Stimulated activated naive CD8-positive, alpha-beta T cell treated with anti-CD3 and anti-CD28 coated beads, Interleukin-15, amount 100 ng/mL, for 72 hours (primary cell): ENCODE data around the gene WNK4.
A peak's percentile ranks its signal among the peaks of the same experiment; 100 is the strongest.
"Not testable (repeated sequence)": the region's sequence is repeated elsewhere in the genome, so short reads cannot be mapped to it uniquely, and the experiment has no call there.

Experiments
- ATAC-seq: fragments of 150-1000 bp; cut with Tn5 transposase; 2 replicates; pipeline ENCODE4 v1.10.0; 2021; ENCODE audit warnings: mild to moderate bottlenecking, moderate library complexity
- DNase-seq, 2 donors: peaks; one replicate each; pipeline ENCODE4 v3.0.0; 2021 to 2022
- H3K27ac Mint-ChIP-seq, 2 donors: one replicate each; pipeline ENCODE4 v1.8.0; 2022; ENCODE audit warnings: mild to moderate bottlenecking in 2 of 2, mixed read lengths in 2 of 2, moderate library complexity in 2 of 2
- H3K27me3 Mint-ChIP-seq: one replicate; pipeline ENCODE4 v1.8.0; 2022; ENCODE audit warnings: mixed read lengths
- H3K4me1 Mint-ChIP-seq: one replicate; pipeline ENCODE4 v1.8.0; 2022; ENCODE audit warnings: mild to moderate bottlenecking, mixed read lengths
- H3K4me3 Mint-ChIP-seq, 2 donors: one replicate each; pipeline ENCODE4 v1.8.0; 2022; ENCODE audit warnings: mild to moderate bottlenecking in 2 of 2, mixed read lengths in 2 of 2, moderate library complexity in 1 of 2
- H3K9me3 Mint-ChIP-seq, 2 donors: one replicate each; pipeline ENCODE4 v1.8.0; 2022; ENCODE audit warnings: mixed read lengths in 2 of 2

The WNK4 gene

DNA sequence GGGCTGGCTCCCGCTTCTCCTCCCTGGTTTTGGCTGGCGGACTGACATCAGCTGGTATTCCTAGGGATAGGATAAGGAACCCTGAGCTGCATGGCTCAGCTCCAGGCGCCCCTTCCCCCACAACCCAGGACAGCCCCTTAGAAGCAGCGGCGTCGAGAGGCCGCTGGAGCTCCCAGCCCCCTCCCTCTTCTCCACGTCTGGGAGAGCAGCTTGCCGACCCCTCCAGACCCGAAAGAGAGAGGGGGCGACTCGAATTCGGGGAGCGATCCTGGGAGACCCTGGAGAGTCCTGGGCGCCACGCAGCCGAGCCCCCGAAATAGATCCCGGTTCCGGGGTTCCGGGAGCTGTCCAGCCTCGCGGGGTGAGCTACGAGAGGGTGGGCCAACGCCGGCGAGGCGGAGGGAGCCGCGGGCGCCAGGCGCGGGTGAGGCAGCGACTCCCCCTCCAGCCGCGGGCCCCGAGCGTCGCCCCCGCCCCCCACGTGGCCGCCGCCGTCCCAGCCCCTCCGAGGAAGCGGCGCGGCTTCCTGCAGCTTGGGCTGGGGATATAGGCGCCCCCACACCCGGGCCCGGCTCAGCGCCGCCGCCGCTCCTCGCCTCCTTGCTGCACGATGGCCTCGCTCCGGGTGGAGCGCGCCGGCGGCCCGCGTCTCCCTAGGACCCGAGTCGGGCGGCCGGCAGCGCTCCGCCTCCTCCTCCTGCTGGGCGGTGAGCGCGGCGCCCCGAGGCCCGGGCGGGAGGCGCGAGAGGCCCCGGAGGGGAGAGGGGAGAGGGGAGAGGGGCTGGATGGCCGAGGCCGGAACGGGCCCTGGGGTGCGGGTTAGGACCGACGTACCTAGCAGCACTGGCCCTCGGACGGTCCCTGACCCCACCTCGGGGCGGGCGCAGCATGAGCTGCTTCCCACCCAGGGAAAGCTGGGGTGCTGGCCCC lies 19.5 kb upstream of the WNK4 start, which contains the start of gene RAMP2:
Gene RAMP2 (plus strand): TSS at position 576 of the 930 bp plus-strand sequence. CDS start 35 bp downstream, at position 611.
- peak within 1 kb of the TSS in 1 of 2 donors; percentile 22 for H3K27ac Mint-ChIP-seq
- peaks cover 81% of the 10 kb centered on the region for H3K27me3 Mint-ChIP-seq
- H3K4me3 Mint-ChIP-seq: peak within 1 kb of the TSS; percentile 48 to 67
- H3K9me3 Mint-ChIP-seq: no peaks in the 10 kb centered on the region
- DNase-seq (no peak), ATAC-seq (peak; percentile 52)
- H3K4me1 Mint-ChIP-seq: peaks cover 23% of the 10 kb centered on the region

DNA sequence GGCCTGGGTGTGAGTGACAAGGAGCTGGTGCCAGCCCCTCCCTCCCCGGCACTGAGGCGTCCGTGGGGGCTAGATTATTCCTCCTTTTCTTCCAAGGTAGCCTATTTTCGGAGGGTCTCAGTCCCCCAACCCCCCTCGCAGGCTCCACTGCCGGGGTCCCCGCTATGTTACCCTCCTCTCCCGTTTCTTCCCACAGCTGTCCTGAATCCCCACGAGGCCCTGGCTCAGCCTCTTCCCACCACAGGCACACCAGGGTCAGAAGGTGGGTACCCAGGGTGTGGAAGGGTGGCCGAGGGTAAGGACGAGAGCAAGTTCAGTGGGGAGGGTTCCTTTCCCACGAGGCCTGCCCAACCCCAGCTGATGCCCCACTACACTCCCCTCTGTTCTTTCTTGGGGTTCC lies 18.8 kb upstream of the WNK4 start:
- H3K4me3 Mint-ChIP-seq: peak overlapping the region; percentile 27 to 67
- ATAC-seq (no peak), DNase-seq (no peak)
- H3K27ac Mint-ChIP-seq: no peak overlapping the region
- no peaks in the 10 kb centered on the region for H3K9me3 Mint-ChIP-seq
- peaks cover 78% of the 10 kb centered on the region for H3K27me3 Mint-ChIP-seq
- H3K4me1 Mint-ChIP-seq: peaks cover 23% of the 10 kb centered on the region

DNA sequence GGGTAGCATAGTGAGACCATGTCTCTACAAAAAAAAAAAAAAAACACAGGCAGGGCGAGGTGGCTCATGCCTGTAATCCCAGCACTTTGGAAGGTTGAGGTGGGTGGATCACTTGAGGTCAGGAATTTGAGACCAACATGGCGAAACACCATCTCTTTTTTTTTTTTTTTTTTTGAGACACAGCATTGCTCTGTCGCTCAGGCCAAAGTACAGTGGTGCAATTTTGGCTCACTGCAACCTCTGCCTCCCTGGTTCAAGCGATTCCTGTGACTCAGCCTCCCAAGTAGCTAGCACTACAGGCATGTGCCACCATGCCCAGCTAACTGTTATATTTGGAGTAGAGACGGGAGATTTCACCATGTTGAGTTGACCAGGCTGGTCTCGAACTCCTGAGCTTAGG lies 14.3 kb upstream of the WNK4 start:
- DNase-seq: no peak
- no peak overlapping the region for H3K4me3 Mint-ChIP-seq
- H3K27ac Mint-ChIP-seq: no peak overlapping the region
- H3K4me1 Mint-ChIP-seq: peaks cover 9% of the 10 kb centered on the region
- peaks cover 66% of the 10 kb centered on the region for H3K27me3 Mint-ChIP-seq
- H3K9me3 Mint-ChIP-seq: no peaks in the 10 kb centered on the region
- no peak for ATAC-seq

DNA sequence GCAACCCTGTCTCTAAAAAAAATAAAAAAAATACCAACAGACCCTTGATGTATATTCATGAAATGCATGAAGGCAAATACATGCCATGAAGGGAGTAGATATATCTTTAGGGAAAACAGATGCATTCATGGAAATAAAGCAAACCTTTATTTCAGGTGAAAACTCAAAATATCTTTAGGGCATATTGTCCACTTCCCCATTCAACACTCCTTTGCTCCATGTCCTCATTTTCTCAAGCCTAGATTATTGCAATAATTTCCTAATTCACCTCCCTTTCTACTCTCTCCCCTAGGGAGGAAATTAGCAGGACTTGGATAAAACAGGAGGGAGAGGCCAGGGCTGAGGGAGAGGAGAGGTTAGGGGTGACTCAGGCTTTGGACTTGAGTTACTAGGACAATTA lies 12.9 kb upstream of the WNK4 start:
- ATAC-seq: no peak
- no peak overlapping the region for H3K27ac Mint-ChIP-seq
- H3K9me3 Mint-ChIP-seq: no peaks in the 10 kb centered on the region
- DNase-seq: no peak
- peaks cover 52% of the 10 kb centered on the region for H3K27me3 Mint-ChIP-seq
- no peak overlapping the region for H3K4me3 Mint-ChIP-seq
- H3K4me1 Mint-ChIP-seq: peaks cover 9% of the 10 kb centered on the region

DNA sequence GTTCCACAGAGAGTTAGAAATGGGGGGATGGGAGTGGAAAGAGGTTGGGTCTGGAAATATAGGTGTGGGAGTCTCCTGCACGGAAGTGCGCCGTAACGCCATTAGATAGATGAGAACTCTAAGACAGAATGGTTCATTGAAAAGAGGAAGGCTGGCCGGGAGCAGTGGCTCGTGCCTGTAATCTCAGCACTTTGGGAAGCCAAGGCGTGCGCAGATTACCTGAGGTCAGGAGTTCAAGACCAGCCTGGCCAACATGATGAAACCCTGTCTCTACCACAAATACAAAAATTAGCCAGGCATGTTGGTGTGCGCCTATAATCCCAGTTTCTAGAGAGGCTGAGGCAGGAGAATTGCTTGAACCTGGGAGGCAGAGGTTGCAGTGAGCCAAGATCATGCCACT lies 12.4 kb upstream of the WNK4 start:
- not testable (repeated sequence) for H3K27ac Mint-ChIP-seq, H3K4me3 Mint-ChIP-seq, ATAC-seq, DNase-seq, H3K9me3 Mint-ChIP-seq
- H3K27me3 Mint-ChIP-seq: peaks cover 48% of the 10 kb centered on the region
- peaks cover 11% of the 10 kb centered on the region for H3K4me1 Mint-ChIP-seq

DNA sequence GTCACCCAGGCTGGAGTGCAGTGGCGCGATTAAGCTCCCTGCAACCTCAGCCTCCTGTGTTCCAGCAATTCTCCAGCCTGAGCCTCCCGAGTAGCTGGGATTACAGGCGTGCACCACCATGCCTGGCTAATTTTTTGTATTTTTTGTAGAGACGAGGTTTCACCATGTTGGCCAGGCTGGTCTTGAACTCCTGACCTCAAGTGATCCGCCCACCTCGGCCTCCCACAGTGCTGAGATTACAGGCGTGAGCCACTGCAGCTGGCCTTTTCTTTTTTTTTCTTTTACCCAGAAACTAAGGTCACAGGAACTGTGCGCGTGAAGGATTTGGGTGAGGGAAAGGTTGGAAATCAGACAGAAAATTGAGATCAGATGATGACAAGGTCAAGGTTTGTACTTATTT lies 10.4 kb upstream of the WNK4 start:
- DNase-seq, ATAC-seq, H3K27ac Mint-ChIP-seq, H3K4me3 Mint-ChIP-seq, H3K9me3 Mint-ChIP-seq: not testable (repeated sequence)
- Mint-ChIP-seq H3K4me1 (peaks cover 23% of the 10 kb centered on the region), H3K27me3 (peaks cover 32% of the 10 kb centered on the region)

DNA sequence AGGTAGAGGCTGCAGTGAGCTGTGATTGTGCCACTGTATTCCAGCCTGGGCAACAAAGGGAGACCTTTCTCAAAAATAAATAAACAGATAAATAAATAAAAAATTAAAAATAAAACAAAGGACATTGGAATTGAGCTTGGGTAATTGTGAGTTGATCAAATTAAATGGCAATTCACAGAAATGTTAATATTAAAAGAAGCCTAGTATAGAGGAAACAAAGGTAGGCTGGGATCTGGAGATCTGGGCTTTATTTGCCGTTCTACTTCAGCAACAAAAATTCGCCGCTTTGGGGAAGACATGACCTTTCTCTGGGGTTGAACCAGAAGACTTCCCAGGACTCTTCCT lies 7.5 kb upstream of the WNK4 start:
- Mint-ChIP-seq H3K9me3 (no peaks in the 10 kb centered on the region), H3K4me1 (peaks cover 31% of the 10 kb centered on the region), H3K4me3 (peak overlapping the region; percentile 97 to 100), H3K27ac (peak overlapping the region; percentile 97 to 98), H3K27me3 (peaks cover 11% of the 10 kb centered on the region)
- ATAC-seq: peak; percentile 8
- no peak for DNase-seq

DNA sequence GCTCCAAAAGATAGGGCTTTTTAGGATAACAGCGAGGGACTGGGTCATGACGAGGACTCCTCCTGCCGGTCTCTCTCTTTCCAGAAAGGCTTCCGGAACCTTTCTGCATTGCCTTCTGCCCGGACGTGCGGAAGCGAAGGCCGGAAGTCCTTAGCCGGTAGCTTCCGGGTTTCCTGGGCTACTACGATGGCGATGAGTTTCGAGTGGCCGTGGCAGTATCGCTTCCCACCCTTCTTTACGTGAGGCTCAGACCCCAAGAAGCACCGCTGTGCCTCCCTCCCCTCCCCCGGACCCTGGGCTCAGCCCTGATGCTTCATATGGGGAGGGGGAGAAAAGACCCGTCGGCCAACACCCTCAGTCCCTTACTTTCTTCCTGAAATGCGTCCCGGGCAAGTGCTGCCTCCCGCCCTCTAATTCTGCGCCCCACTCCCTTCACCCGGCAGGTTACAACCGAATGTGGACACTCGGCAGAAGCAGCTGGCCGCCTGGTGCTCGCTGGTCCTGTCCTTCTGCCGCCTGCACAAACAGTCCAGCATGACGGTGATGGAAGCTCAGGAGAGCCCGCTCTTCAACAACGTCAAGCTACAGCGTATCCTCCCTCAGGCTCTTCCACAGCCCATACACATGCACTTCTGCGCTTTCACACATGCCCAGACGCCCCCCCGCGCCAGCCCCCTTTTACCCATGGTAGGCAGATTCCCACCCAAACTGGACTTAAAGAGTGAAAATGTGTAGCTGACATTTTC lies 6.9 kb upstream of the WNK4 start, which contains the start of gene VPS25:
Gene VPS25 (plus strand): TSS at position 160 of the 746 bp plus-strand sequence. CDS start 27 bp downstream, at position 187.
- peak; percentile 65 to 76 for DNase-seq
- peak within 1 kb of the TSS; percentile 97 to 100 for H3K4me3 Mint-ChIP-seq
- peak; percentile 97 for ATAC-seq
- peaks cover 31% of the 10 kb centered on the region for H3K4me1 Mint-ChIP-seq
- peaks cover 5% of the 10 kb centered on the region for H3K27me3 Mint-ChIP-seq
- H3K9me3 Mint-ChIP-seq: no peaks in the 10 kb centered on the region
- H3K27ac Mint-ChIP-seq: peak within 1 kb of the TSS; percentile 97 to 98

DNA sequence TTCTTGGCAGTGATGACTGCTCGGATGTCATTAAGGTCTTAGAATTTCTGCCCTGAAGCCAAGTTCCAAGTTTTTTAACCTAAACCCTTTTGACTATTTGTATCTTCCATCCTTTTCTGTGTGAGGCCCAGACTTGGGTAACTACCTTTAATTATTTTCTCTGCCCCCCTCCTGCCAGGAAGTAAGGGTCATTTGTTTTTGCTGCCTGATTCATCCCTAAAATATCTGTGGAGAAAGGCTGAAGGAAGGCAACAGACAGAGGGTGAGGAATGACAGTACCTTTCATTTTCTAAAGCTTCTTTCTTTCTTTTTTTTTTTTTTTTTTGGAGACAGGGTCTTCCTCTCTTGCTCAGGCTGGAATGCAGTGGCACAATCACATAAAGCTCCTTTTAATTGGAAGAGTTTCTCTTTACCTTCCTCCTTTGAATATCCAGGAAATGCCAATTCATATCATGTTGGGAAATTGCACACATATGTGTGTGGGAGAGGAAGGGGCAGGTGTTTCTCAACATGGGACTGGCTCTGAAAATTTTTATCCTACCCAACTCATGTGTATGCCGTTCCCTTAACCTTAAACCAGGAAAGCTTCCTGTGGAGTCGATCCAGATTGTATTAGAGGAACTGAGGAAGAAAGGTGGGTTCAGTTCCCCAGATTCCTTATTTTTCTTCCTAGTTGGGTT lies 6.2 kb upstream of the WNK4 start:
- peak overlapping the region; percentile 97 to 100 for H3K4me3 Mint-ChIP-seq
- H3K27me3 Mint-ChIP-seq: no peaks in the 10 kb centered on the region
- no peaks in the 10 kb centered on the region for H3K9me3 Mint-ChIP-seq
- DNase-seq (no peak), ATAC-seq (no peak)
- H3K4me1 Mint-ChIP-seq: peaks cover 33% of the 10 kb centered on the region
- H3K27ac Mint-ChIP-seq: peak overlapping the region; percentile 97 to 98

DNA sequence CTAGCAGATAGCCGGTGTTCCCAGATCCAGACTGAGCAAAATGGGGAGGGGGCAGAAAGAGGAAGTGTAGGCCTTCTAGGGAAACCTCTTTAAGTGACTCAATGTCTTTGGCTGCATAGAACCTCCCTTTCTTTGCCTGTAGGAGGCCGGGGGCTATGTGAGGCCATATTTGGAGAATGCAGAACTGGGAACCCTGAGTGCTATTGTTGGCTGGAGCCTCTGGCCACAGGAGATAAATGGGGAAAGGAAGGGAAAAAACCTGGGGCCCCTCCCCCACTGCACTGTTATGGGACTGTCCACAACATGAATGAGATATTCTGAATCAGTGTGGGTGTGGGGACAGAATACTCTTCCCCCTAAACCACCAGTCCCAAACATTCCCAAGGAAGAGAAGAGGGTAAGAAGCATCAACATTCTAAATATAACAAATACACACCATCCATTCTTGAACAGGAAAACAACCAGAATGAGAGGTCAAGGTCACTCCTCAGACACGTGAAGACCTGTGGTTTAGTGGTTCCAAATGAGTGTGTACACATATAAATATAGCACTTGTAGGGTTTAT lies 4.8 kb upstream of the WNK4 start:
- no peak overlapping the region for H3K4me3 Mint-ChIP-seq
- no peak overlapping the region for H3K27ac Mint-ChIP-seq
- DNase-seq (no peak), ATAC-seq (no peak)
- peaks cover 12% of the 10 kb centered on the region for H3K27me3 Mint-ChIP-seq
- H3K9me3 Mint-ChIP-seq: no peaks in the 10 kb centered on the region
- H3K4me1 Mint-ChIP-seq: peaks cover 44% of the 10 kb centered on the region

DNA sequence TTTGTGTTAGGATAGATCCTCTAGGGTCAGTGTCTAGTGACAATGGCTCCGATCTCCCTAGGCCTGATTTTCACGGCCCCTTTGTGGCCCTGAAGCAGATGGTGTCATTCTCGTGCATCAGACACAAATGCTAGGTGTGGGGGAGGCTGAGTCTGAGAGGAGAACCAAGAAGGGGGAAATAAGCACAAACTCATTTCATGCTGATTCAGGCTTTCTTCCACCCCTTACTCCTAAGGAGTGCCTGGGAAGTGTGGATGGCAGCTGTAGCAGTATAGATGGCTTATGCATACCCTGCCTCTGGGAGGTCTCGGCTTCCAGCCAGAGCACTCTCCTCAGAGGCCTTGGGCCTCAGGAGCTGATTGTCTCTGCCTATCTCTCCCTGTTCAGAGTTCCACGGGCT lies 1.8 kb upstream of the WNK4 start:
- no peak overlapping the region for H3K4me3 Mint-ChIP-seq

DNA sequence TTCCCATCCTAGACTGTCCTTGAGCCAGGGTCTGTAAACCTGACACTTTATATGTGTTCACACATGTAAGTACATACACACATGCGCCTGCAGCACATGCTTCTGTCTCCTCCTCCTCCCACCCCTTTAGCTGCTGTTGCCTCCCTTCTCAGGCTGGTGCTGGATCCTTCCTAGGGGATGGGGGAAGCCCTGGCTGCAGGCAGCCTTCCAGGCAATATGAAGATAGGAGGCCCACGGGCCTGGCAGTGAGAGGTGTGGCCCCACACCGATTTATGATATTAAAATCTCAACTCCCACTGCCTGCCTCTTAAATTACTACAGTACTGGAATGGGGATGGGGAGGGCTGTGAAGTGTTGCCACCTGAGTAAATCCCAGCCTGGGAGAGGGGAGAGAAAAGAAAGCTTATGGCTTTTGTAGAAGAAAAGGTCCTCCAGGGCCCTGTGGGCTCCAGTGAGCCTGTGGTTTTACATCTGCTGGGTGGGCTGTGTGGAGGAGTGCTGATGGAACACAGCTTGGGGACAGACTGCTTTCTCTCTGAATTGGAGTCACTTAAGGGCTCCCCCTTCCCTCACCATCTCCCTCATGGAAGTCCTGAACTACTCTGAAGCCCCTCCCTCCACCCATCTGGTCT lies 990 bp upstream of the WNK4 start:
- DNase-seq (no peak), ATAC-seq (no peak)
- Mint-ChIP-seq H3K27ac (no peak overlapping the region), H3K4me1 (peaks cover 48% of the 10 kb centered on the region), H3K9me3 (no peaks in the 10 kb centered on the region), H3K27me3 (peaks cover 50% of the 10 kb centered on the region), H3K4me3 (peak overlapping the region in 1 of 2 donors; percentile 53)

More for the DNA sequence above, 1.8 kb upstream of the WNK4 start:
- Mint-ChIP-seq H3K27me3 (peaks cover 41% of the 10 kb centered on the region), H3K27ac (no peak overlapping the region), H3K9me3 (no peaks in the 10 kb centered on the region), H3K4me1 (peaks cover 46% of the 10 kb centered on the region)
- ATAC-seq (no peak), DNase-seq (no peak)

DNA sequence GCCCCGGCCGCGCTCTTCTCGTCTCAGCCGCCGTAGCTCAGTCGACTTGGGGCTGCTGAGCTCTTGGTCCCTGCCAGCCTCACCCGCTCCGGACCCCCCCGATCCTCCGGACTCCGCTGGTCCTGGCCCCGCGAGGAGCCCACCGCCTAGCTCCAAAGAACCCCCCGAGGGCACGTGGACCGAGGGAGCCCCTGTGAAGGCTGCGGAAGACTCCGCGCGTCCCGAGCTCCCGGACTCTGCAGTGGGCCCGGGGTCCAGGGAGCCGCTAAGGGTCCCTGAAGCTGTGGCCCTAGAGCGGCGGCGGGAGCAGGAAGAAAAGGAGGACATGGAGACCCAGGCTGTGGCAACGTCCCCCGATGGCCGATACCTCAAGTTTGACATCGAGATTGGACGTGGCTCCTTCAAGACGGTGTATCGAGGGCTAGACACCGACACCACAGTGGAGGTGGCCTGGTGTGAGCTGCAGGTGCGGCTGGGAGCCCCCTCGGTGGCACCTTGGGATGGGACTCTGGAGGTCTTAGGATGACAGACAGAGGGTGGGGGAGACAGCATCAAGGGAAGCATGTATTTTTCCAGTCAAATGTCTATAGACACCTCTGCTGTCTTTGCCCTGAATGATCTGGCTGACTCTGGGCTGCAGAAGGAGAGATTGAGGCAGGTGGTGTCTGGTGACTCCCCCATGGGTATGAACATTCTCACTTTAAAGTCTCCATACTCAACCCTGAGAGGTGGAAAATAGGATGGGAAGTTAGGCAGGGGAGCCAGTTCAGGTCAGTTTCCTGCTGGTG lies 635 bp downstream of the WNK4 start:
- no peak overlapping the region for H3K27ac Mint-ChIP-seq
- H3K4me3 Mint-ChIP-seq: peak overlapping the region in 1 of 2 donors; percentile 36
- peak; percentile 26 for ATAC-seq

DNA sequence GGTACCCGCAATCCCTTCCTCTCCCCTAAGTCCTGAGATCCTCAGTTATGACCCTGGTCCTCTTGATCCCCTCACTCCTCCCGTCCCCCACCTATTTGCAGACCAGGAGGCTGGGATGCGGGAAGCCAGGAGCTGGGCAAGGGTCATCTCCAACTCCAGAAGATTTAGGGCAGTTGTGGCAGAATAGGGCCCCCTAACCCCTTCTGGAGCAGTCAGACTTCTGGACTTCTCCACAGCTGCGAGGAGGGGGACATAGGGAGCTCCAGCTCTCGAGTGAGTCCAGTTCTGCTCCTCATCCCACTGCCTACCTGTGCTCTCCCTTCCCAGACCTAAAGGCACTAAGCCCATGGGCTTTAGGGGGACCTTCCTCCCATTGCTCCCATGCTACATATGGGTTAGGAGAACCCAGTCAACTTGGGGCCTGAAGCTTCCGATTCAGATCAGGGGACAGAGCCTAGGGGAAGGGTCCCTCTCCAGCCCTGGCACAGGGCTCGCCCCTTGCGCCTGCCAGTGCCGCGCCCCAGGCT lies 1.3 kb downstream of the WNK4 start:
- H3K4me3 Mint-ChIP-seq: no peak overlapping the region
- no peaks in the 10 kb centered on the region for H3K9me3 Mint-ChIP-seq
- no peak for DNase-seq
- peaks cover 69% of the 10 kb centered on the region for H3K27me3 Mint-ChIP-seq
- no peak overlapping the region for H3K27ac Mint-ChIP-seq
- H3K4me1 Mint-ChIP-seq: peaks cover 52% of the 10 kb centered on the region
- no peak for ATAC-seq

More for the DNA sequence above, 635 bp downstream of the WNK4 start:
- DNase-seq: no peak
- peaks cover 66% of the 10 kb centered on the region for H3K27me3 Mint-ChIP-seq
- H3K4me1 Mint-ChIP-seq: peaks cover 51% of the 10 kb centered on the region
- H3K9me3 Mint-ChIP-seq: no peaks in the 10 kb centered on the region
